Activated CD8-positive, alpha-beta memory T cell treated with anti-CD3 and anti-CD28 coated beads, Interleukin-2, amount 50 U/mL, for 4 hours (primary cell): ENCODE data around the gene WIZ.

ENCODE experiments used
- DNase-seq: peaks from one replicate; pipeline ENCODE4 v3.0.0-alpha.2; 2020

WIZ gene

GRCh38 chr19:15464394-15465385 lies 14.9 kb upstream of the WIZ start, which contains the start of gene RASAL3:
TSS of gene RASAL3 (minus strand) at chr19:15464544. CDS start at chr19:15464358, 186 bp downstream.
- peak; percentile 69 for DNase-seq

GRCh38 chr19:15463861-15464371 lies 14.2 kb upstream of the WIZ start:
- DNase-seq, result peak; percentile 70

GRCh38 chr19:15461694-15462093 lies 11.9 kb upstream of the WIZ start:
- DNase-seq, result no peak

GRCh38 chr19:15457701-15458484 lies 8.1 kb upstream of the WIZ start:
- no peak for DNase-seq

DNA sequence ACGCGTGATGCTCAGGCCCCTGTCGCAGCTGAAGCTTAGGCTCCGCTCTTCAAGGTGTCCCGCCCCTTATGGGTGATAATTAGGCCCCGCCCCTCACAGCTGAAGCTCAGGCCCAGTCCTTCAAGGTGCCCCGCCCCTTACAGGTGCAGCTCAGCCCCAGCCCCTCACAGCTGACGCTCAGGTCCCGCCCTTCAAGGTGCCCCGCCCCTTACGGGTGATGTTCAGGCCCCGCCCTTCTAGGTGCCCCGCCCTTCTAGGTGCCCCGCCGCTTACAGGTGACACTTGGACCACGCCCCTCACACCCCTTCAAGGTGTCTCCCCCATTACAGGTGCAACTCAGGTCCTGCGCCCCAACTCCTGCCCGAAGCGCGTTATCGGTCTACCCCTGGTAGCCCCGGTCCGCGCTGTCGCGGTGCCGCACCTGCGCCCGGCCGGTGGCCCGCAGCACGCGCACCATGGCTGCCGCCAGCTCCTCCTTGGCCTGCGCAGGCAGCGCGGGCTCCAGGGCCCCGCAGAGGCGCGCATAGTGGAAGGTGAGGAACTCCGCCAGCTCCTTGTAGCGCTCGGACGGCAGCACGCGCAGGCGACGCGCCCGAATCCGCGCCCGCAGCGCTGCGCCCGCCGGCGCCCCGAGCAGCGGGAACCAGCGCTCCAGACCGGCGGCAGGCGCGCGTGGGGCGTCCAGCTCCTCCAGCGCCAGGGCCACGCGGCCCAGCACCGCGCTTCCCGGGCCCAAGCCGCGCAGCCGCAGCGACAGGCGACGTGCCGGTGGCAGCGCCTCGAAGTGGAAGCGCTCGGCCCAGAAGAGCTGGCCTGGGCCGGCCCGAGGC lies 7.3 kb upstream of the WIZ start:
- no peak for DNase-seq

- DNase-seq, result no peak
Observed at GRCh38 chr19:15456441-15456840, 6.7 kb upstream of the WIZ start.

DNA sequence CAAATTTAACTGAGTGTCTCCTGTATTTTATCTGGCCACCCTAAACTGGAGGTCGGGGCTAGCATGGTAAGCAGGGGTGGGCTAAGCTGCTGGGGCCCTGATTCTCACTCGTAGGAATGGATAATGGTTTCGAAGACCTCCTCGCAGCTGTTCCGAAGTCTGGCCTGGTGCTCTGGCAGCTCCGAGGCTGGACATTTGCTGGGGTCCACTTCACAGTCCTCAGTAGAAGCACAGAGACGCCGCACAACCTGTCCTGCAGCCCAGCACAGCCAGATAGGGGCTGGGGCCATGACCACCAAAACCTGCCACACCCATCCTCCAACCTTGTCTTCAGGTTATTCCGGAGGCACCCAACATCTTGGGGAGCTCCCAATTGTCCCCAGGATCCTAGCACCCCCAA lies 6.2 kb upstream of the WIZ start:
- no peak for DNase-seq

DNA sequence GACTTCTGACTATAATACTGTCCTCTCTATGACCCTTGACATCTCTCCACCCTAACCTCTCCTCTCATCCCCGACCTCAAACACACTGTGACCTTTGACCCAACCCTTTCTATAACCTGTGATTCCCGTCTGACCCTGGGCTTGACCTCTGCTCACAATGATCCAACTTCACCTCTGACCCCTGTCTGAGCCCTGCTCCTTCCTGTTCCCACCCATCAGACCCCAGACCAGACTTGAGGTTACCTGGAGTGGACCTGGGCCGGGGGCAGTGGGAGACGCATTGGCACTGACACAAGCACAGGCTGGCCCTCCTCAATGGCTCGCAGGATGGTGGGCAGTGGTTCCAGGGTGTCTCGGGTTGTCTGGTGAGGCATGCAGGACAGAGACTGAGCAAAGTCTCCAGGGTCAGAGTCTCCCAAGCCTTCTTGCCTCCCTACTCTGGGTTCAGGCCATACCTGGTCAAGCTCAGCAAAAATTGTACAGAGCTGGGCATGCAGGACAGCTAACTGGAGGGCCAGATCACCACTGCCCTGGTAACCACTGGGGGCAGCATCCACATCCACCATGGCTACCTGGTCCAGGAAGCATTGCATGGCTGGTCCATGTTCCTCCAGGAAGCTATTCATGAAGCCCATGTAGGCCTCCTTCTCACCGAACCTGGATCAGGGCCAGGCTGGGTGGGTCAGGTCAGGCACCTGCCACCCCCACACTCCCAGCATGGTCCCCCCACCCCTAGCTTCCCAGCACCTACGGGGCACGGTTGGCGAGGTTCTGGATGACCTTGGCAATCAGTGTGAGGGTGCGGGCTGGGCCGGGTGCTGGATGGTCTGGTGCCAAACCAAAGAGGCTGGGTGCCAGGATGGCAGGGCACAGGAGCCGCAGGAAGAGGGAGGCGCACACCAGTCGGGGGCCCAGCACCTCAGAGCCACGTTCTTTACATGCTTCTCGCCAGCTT lies 4.4 kb upstream of the WIZ start:
- DNase-seq, result no peak

DNA sequence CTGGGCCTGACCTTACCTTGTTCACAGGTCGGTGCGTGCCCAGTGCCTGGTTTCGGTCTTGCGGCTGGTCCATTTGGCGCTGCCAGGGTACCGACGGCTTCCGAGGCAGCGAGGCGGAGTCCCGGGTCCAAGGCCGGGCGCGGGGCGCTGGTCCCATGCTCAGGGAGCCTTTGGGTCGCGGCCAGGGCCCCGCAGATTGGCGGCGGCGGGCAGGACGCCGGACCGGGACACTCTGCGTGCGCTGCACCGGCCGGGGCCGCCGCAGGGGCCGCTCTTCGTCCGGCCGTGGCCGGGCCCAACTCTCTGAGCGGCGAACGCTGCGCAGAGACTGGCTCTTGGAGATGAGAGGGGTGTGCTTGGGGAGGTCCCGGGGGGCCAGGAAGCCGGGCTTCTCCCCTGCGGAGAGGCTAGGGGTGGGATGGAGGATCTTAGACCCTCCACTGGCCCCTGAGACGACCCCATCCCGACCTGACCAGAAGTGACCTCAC lies 3.4 kb upstream of the WIZ start:
- no peak for DNase-seq

DNA sequence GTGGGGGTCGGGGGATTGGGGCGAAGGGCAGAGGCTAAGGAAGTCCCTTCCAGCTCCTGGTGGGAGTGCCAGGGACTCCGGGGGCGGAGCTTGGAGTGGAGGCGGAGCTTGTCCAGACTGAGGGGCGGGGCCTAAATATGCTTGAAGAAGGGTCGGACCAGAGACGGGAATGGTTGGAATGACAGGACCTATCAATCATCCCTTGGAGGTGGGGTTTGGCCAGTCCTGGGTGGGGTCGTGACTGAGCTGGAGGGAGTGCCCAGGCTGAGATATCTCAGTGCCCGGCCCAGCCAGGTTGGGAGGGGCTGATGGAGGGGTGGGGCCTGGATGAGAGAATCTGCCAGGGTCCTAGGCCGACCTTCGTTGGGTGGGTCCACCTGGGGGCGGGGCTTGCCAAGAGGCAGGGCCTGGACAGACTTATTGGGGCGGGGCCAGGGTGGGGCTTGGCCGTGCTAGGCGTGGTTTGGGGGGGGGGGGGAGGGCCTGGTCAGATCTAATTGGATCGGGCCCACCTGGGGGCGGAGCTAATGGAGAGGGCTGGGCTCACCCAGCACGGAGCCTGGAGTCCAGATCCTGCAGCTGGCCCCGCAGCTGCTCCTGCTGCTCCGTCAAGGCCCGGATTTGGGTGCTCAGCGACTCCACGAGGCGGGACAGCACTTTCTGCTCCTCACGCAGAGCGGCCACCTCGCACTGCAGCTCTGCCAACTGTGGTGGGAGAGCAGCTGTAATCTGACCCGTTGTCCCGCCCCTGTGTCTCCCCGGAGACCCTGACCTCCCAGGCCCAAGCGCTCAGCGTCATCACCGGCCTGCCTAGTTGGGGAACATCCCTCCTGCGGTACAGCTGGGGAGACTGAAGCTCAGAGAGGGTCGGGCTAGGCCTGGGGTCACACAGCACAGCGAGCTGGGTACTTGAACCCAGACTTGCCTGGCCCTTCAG lies 2.6 kb upstream of the WIZ start:
- no peak for DNase-seq

DNA sequence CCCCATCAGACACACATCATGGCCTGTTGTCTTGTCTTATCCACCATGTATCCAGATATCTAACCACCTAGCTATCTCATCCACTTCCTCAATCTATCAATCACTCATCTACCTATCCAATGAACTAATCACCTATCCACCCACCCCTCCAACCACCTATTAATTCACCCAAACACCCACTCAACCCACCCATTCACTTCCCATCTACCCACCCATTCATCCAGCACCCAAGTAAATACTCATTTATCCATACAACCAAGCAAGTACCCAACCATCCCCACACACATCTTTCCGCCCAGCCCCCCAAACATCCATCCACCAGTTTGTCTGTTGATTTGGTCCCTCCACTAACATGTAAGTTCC lies 753 bp upstream of the WIZ start:
- no peak for DNase-seq

DNA sequence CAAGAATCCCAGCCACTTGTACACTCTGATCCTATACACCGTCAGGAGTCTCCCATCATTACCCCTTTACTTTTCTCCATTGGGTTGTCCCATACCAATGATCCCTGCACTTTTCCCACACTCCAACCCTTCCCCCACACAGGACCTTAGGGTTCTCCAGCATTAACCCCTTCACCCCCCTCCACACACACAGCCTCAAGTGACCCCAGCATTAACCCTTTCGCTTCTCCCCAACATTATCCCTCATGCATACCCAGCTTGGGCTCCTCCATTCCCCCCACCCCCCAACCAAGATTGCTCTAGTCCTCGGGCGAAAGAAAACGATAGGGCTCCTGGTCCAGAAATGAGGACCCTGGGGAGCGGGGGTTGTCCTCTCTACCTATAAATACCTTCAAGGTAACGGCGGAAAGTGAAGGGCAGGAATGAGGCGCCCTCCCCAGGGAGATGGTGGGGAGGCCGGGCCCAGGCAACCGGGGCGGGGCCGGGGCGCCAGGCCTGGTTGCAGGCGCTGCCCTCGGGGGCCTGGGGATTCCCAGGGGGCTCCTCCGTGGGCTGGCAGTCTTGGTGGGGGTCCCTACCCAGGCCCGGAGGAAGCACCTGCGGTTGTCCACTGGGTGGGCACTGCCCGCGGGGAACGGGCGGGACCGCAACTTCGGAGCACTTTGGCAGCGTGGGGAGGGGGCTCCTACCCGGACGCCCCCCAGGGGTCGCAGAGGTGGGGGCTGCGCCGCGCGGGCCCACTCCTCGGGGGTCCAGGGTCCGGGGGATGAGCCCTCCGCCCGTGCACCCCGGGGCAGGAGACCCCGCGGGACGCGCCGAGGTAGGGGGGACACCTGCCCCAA lies 757 bp downstream of the WIZ start:
- DNase-seq, result no peak

GRCh38 chr19:15448044-15448777 lies 1.5 kb downstream of the WIZ start:
- DNase-seq, result no peak

GRCh38 chr19:15447057-15447456 lies 2.7 kb downstream of the WIZ start:
- DNase-seq, result no peak

GRCh38 chr19:15445807-15446376 lies 3.9 kb downstream of the WIZ start:
- DNase-seq, result no peak

- no peak for DNase-seq
Observed at GRCh38 chr19:15445227-15445605, 4.5 kb downstream of the WIZ start.

DNA sequence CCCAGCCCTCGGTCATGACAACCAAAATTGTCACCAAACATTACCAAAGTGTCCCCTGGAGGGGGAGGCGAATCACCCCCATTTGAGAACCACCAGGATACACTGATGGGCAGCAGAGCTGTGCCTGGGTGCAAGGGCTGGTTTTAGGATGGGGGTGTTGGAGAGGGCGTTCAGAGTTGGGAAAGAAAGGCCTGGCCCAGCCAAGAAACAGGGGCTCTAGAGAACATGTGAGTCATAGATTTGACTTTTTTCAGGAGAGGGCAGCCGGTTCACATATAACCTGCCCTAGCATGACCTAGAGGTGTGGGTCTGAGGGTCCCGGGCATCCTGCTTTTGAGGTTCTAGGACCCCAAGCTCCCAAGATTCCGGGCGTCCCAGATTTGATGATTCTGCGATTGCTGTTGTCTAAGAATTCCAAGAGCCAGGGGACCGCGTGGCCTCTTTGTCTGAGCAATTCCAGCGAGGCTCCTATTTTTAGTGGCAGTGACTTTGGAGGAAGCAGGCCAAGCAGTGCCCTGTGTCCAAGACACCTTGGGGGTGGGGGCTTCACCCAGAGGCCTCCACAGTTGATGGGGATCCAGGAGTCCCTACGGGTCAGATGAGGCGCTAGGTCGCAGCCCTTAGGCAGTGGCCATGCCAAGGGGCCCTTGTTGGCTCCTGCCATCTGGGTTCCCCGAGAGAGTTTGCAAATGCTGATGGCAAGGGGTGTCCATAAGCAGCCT lies 5.1 kb downstream of the WIZ start:
- DNase-seq, result no peak
